Embryonic facial prominence (tissue), 1 donor: ENCODE data around the gene PPP1R14D.
"Not testable (repeated sequence)": the region's sequence is repeated elsewhere in the genome, so short reads cannot be mapped to it uniquely, and the experiment has no call there.

Experiments used
- DNase-seq: peaks from one replicate; pipeline ENCODE4 v3.0.0-alpha.2; 2016; ENCODE audit errors: extremely low spot score

The PPP1R14D gene

GRCh38 chr15:40828447-40829036 lies at the start of gene PPP1R14D:
Gene PPP1R14D, minus strand, starts transcription at chr15:40828708. Its CDS starts 67 bp downstream, at chr15:40828641.
- DNase-seq, result no peak

- no peak for DNase-seq
Measured at GRCh38 chr15:40877694-40878093, 49.2 kb upstream of the PPP1R14D start.

GRCh38 chr15:40875991-40876730 lies 47.7 kb upstream of the PPP1R14D start:
- no peak for DNase-seq

- DNase-seq, result no peak
Measured at GRCh38 chr15:40873694-40874561, 45.4 kb upstream of the PPP1R14D start, which contains the start of gene RHOV. Gene RHOV, minus strand, starts transcription at chr15:40874234. Its CDS starts 95 bp downstream, at chr15:40874139.

GRCh38 chr15:40872791-40873693 lies 44.5 kb upstream of the PPP1R14D start:
- DNase-seq, result no peak

GRCh38 chr15:40871749-40872617 lies 43.5 kb upstream of the PPP1R14D start:
- no peak for DNase-seq

- no peak for DNase-seq
Measured at GRCh38 chr15:40870716-40871115, 42.2 kb upstream of the PPP1R14D start.

GRCh38 chr15:40869686-40870085 lies 41.2 kb upstream of the PPP1R14D start:
- DNase-seq, result no peak

GRCh38 chr15:40867199-40867598 lies 38.7 kb upstream of the PPP1R14D start:
- no peak for DNase-seq

GRCh38 chr15:40863660-40864270 lies 35.3 kb upstream of the PPP1R14D start:
- DNase-seq, result no peak

- DNase-seq, result not testable (repeated sequence)
Measured at GRCh38 chr15:40861147-40861546, 32.6 kb upstream of the PPP1R14D start.

GRCh38 chr15:40859206-40859851 lies 30.8 kb upstream of the PPP1R14D start:
- DNase-seq, result no peak

GRCh38 chr15:40858706-40859105 lies 30.2 kb upstream of the PPP1R14D start:
- no peak for DNase-seq

- peak; percentile 58 for DNase-seq
Measured at GRCh38 chr15:40857601-40858341, 29.3 kb upstream of the PPP1R14D start.

- DNase-seq, result no peak
Measured at GRCh38 chr15:40856746-40857145, 28.2 kb upstream of the PPP1R14D start.

GRCh38 chr15:40855706-40856234 lies 27.3 kb upstream of the PPP1R14D start:
- DNase-seq, result no peak

GRCh38 chr15:40854161-40854560 lies 25.7 kb upstream of the PPP1R14D start:
- no peak for DNase-seq

GRCh38 chr15:40853241-40853890 lies 24.9 kb upstream of the PPP1R14D start:
- DNase-seq, result no peak
